MG63 (cell line): ENCODE data around the gene PTTG1. TPM values are rescaled to one million over a fixed set of nuclear protein-coding genes. Genes with fewer than 3 reads are reported as not detected.

Experiments
- DNase-seq: peaks from one replicate; pipeline ENCODE4 v3.0.0-alpha.2; 2020
- H3K27me3 ChIP-seq: fragments of 250-450 bp; sonication (Bioruptor Pico); 2 replicates; pipeline ENCODE4 v1.5.1; 2020; ENCODE audit warnings: mild to moderate bottlenecking, moderate library complexity
- H3K36me3 ChIP-seq: fragments of 250-450 bp; sonication (Bioruptor Pico); 2 replicates; pipeline ENCODE4 v1.5.1; 2020; ENCODE audit warnings: mild to moderate bottlenecking, moderate library complexity
- H3K4me3 ChIP-seq: fragments of 250-450 bp; sonication (Bioruptor Pico); 2 replicates; pipeline ENCODE4 v1.5.1; 2020; ENCODE audit warnings: mild to moderate bottlenecking, moderate library complexity
- H3K9me3 ChIP-seq: fragments of 250-450 bp; sonication (Bioruptor Pico); 2 replicates; pipeline ENCODE4 v1.5.1; 2020; ENCODE audit warnings: mild to moderate bottlenecking, moderate library complexity
- total RNA-seq: library from RNA; depleted of rRNA; stranded (reverse); fragments of >200 nt; shearing (Covaris generic); gene quantifications from 2 replicates; pipeline ENCODE4 v1.2.3, GENCODE V29; 2014; ENCODE audit warnings: low replicate concordance

Gene PTTG1
- total RNA-seq, 1 experiment from 2014 or later: 567 TPM

GRCh38 chr5:160460377-160461049 is 38.9 kb downstream of the PTTG1 start:
- H3K27me3 ChIP-seq: no peaks in the 10 kb centered on the region
- no peak for DNase-seq
- no peaks in the 10 kb centered on the region for H3K36me3 ChIP-seq
- no peaks in the 10 kb centered on the region for H3K9me3 ChIP-seq
- no peak overlapping the region for H3K4me3 ChIP-seq

- Histone ChIP-seq H3K9me3 (no peaks in the 10 kb centered on the region), H3K36me3 (no peaks in the 10 kb centered on the region), H3K27me3 (no peaks in the 10 kb centered on the region), H3K4me3 (no peak overlapping the region)
- no peak for DNase-seq
Measured at GRCh38 chr5:160461378-160461777, 39.7 kb downstream of the PTTG1 start.

GRCh38 chr5:160462167-160462566 is 40.5 kb downstream of the PTTG1 start:
- DNase-seq: no peak
- H3K4me3 ChIP-seq: no peak overlapping the region
- H3K36me3 ChIP-seq: no peaks in the 10 kb centered on the region
- H3K9me3 ChIP-seq: no peaks in the 10 kb centered on the region
- H3K27me3 ChIP-seq: no peaks in the 10 kb centered on the region

GRCh38 chr5:160463227-160463626 is 41.6 kb downstream of the PTTG1 start:
- H3K36me3 ChIP-seq: no peaks in the 10 kb centered on the region
- DNase-seq: no peak
- no peaks in the 10 kb centered on the region for H3K9me3 ChIP-seq
- H3K27me3 ChIP-seq: no peaks in the 10 kb centered on the region
- H3K4me3 ChIP-seq: no peak overlapping the region

- no peak overlapping the region for H3K4me3 ChIP-seq
- H3K9me3 ChIP-seq: no peaks in the 10 kb centered on the region
- H3K36me3 ChIP-seq: no peaks in the 10 kb centered on the region
- peak; percentile 38 for DNase-seq
- no peaks in the 10 kb centered on the region for H3K27me3 ChIP-seq
Measured at GRCh38 chr5:160463740-160464465, 42.2 kb downstream of the PTTG1 start.

- DNase-seq: no peak
- Histone ChIP-seq H3K27me3 (no peaks in the 10 kb centered on the region), H3K9me3 (no peaks in the 10 kb centered on the region), H3K4me3 (no peak overlapping the region), H3K36me3 (no peaks in the 10 kb centered on the region)
Measured at GRCh38 chr5:160464466-160464797, 42.8 kb downstream of the PTTG1 start.

- no peak overlapping the region for H3K4me3 ChIP-seq
- no peak for DNase-seq
- no peaks in the 10 kb centered on the region for H3K9me3 ChIP-seq
- H3K36me3 ChIP-seq: no peaks in the 10 kb centered on the region
- no peaks in the 10 kb centered on the region for H3K27me3 ChIP-seq
Measured at GRCh38 chr5:160466116-160466515, 44.5 kb downstream of the PTTG1 start.

- H3K36me3 ChIP-seq: no peaks in the 10 kb centered on the region
- no peaks in the 10 kb centered on the region for H3K9me3 ChIP-seq
- H3K27me3 ChIP-seq: no peaks in the 10 kb centered on the region
- H3K4me3 ChIP-seq: no peak overlapping the region
- DNase-seq: no peak
Measured at GRCh38 chr5:160466889-160467554, 45.4 kb downstream of the PTTG1 start.

GRCh38 chr5:160467555-160468362 is 46.1 kb downstream of the PTTG1 start:
- DNase-seq: peak; percentile 83
- H3K27me3 ChIP-seq: no peaks in the 10 kb centered on the region
- no peak overlapping the region for H3K4me3 ChIP-seq
- no peaks in the 10 kb centered on the region for H3K9me3 ChIP-seq
- H3K36me3 ChIP-seq: no peaks in the 10 kb centered on the region

- Histone ChIP-seq H3K27me3 (no peaks in the 10 kb centered on the region), H3K36me3 (no peaks in the 10 kb centered on the region), H3K4me3 (no peak overlapping the region), H3K9me3 (no peaks in the 10 kb centered on the region)
- no peak for DNase-seq
Measured at GRCh38 chr5:160468363-160468975, 46.8 kb downstream of the PTTG1 start.

- no peak for DNase-seq
- Histone ChIP-seq H3K27me3 (no peaks in the 10 kb centered on the region), H3K9me3 (no peaks in the 10 kb centered on the region), H3K36me3 (no peaks in the 10 kb centered on the region), H3K4me3 (no peak overlapping the region)
Measured at GRCh38 chr5:160469156-160470144, 47.8 kb downstream of the PTTG1 start.

- no peak for DNase-seq
- no peaks in the 10 kb centered on the region for H3K27me3 ChIP-seq
- no peaks in the 10 kb centered on the region for H3K36me3 ChIP-seq
- no peaks in the 10 kb centered on the region for H3K9me3 ChIP-seq
- H3K4me3 ChIP-seq: no peak overlapping the region
Measured at GRCh38 chr5:160470437-160471361, 49.0 kb downstream of the PTTG1 start.

GRCh38 chr5:160471761-160472160 is 50.1 kb downstream of the PTTG1 start:
- no peaks in the 10 kb centered on the region for H3K27me3 ChIP-seq
- no peak overlapping the region for H3K4me3 ChIP-seq
- no peak for DNase-seq
- H3K36me3 ChIP-seq: no peaks in the 10 kb centered on the region
- H3K9me3 ChIP-seq: no peaks in the 10 kb centered on the region

GRCh38 chr5:160472482-160472881 is 50.8 kb downstream of the PTTG1 start:
- DNase-seq: no peak
- no peaks in the 10 kb centered on the region for H3K36me3 ChIP-seq
- H3K9me3 ChIP-seq: no peaks in the 10 kb centered on the region
- H3K4me3 ChIP-seq: no peak overlapping the region
- H3K27me3 ChIP-seq: no peaks in the 10 kb centered on the region

- no peak for DNase-seq
- Histone ChIP-seq H3K9me3 (no peaks in the 10 kb centered on the region), H3K36me3 (no peaks in the 10 kb centered on the region), H3K4me3 (no peak overlapping the region), H3K27me3 (no peaks in the 10 kb centered on the region)
Measured at GRCh38 chr5:160473681-160474080, 52.0 kb downstream of the PTTG1 start.
